Measurements from ENCODE around the gene MROH8.

The MROH8 gene

DNA sequence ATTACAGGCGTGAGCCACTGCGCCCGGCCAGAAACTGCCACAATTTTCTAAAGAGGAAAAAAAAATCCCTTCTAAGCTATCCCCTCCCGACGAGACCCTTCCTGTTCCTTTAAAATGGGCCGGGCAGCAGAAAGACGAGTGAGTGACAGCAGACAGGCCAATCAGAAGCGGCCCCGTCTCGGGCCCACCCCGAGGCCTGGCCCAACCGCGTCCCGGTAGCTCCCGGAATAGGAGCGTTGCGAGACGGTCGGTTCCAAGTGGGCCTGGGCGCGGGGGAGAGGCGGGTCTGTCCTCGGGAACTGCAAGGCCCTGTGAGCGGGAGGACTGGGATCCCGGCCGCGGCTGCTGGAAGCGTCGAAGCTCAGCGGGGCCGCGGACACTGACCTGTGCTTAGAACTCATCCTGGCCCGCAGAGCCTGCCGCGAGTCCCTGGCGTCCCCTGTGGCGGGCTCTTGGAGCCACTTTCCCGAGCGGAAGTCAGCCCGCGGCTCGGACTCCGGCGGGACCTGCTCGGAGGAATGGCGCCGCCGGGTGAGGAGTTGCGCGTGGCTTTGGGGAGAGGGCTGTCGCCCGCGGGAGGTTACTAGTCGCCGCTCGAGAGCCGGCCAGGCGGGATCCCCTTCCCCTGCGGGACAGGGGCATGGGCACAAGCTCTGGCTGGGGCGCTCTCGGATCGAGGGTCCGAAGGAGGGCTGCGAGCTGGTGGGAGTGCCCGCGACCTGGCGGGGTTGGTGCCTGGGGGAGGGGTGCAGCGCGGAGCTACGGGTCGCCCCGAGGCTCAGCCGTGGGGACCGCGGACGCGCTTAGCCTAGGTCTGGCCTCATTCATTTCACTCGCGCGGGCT lies at the start of gene MROH8, which contains the start of gene RPN2:
Gene MROH8 (minus strand): TSS at position 710 of the 844 bp plus-strand sequence.
Gene RPN2 (plus strand): TSS at position 492 of the 844 bp plus-strand sequence. CDS start 27 bp downstream, at position 519.
- peak; percentile 99 for ATAC-seq
- DNase-seq = peak; percentile 96

DNA sequence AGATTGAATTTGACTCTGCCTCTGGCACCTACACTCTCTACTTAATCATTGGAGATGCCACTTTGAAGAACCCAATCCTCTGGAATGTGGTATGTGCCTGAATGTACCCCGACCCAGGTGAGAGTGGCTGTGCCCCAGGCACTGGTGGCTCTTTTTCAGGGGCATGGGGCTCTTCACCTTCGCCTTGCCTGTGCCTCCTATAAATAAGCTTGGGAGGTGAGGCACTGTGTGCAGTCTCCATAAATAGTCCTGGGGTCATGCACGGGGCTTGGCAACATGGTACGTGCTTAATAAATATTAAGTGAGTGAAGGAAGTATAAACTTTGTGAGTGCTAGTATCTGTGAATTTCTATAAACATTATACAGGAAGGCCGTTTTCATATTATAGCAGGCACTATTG lies 49.3 kb upstream of the MROH8 start:
- ATAC-seq = no peak
- no peak for DNase-seq

DNA sequence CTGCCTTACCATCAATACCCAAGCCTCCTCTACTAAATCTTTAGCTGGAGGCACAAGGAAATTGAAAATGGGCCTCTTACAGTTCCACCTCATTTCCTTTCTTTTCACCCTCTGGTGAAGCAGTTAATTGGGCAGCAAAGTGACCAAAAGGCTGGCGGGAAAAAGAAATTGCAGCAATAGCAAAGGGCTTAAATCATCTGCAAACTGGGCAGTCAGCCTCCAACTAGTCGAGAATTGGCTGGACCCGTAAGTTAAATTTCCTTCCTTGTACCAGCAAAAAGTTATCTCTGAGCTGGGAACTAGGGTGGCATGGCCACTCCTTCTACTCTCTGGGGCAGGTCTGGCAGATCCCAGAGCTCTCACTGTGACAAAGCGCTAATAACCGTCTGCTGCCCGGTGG lies 48.7 kb upstream of the MROH8 start:
- DNase-seq = no peak
- ATAC-seq = no peak

DNA sequence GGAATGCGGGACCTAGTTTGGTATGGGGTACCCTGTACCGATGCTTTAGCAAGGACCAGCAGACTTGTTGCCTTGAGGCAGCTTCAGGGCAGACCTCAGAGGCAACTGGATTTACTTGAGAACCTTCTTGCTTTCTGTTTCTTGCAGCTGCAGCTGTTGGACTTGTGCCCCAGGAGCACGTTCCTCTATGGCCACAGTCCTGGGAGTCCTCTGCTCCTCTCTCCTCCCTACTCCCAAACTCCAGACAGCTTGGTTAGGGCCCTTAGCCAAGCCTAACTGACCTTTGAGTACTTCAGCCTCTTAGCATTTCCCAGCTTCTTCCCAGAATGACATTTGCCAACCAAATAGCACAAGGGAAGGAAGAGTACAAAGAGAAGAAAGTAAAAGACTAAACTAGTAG lies 47.5 kb upstream of the MROH8 start:
- DNase-seq = no peak
- no peak for ATAC-seq

DNA sequence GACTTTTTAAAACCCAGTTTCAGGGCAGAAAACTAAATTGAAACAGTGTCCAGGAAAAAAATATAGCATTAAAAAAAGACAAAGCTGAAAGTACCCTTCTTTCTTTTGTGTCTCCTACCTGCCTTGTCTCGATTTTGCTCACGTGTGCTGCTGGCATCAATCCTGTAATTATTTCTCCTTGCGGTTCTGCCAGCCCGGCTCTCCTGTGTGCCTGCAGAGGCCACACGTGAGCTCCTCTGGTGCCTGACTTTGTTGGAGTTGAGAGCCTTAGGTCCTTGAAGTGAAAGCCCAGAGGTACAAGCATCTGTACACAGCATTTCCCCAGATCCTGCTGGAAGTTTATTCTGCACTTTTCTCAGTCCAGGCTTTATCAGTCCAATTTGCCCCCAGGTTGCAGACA lies 45.8 kb upstream of the MROH8 start:
- no peak for DNase-seq
- ATAC-seq = no peak

DNA sequence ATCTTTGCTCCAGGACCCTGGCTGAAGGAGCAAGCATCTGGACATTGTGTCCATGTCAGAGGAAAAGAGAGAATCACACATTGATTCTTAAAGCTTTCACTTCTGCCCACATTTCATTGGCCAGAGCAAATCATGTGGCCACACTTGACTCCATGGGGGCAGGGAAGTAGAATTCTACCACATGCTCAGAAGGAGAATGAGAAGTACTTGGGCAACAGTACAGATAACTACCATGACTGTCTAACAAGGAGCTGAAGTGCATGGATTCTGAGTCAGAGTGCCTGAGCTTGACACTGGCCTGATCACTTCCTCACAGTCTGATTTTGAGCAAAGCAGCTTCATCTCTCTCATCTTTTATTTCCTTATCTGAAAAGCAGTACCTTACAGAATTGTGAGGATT lies 43.7 kb upstream of the MROH8 start:
- no peak for DNase-seq
- no peak for ATAC-seq

DNA sequence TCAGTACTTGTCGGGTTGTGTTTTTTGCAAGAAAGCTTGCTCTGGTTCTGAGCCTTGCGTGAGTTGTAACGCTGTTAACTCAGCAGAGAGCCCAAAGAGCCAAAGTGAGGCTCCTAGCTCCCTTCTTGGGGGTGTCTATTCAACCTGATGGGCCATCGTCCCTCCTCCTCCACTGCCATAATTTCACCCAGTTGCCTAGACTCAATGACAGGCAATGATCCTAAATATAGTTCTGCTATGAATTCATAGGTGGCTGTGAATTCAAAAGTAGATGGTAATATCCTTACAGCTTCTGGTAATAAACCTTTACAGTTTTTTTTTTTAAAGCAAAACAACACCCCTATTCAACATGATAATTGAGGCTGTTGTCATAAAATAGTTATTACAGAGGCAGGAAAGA lies 42.7 kb upstream of the MROH8 start:
- DNase-seq (no peak), ATAC-seq (no peak)

DNA sequence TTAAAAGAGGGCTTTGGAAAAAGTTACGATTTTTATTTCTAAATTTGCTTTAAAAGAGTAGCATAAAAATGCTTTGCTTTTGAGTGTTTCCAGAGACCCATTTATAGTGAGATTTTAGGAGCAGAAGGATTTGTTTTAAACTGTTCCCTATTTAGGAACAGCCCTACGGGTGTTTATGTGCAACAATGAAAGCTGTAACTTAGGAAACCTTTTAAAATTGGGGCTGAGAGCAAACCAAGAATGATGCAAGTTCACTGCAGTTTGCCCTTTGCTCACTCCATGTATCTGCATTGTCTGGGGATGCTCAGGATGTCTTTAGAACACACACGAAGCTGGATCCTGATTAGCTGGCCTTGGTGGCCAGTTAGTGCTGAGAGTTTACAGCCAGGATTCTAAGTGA lies 41.4 kb upstream of the MROH8 start:
- ATAC-seq (no peak), DNase-seq (no peak)

DNA sequence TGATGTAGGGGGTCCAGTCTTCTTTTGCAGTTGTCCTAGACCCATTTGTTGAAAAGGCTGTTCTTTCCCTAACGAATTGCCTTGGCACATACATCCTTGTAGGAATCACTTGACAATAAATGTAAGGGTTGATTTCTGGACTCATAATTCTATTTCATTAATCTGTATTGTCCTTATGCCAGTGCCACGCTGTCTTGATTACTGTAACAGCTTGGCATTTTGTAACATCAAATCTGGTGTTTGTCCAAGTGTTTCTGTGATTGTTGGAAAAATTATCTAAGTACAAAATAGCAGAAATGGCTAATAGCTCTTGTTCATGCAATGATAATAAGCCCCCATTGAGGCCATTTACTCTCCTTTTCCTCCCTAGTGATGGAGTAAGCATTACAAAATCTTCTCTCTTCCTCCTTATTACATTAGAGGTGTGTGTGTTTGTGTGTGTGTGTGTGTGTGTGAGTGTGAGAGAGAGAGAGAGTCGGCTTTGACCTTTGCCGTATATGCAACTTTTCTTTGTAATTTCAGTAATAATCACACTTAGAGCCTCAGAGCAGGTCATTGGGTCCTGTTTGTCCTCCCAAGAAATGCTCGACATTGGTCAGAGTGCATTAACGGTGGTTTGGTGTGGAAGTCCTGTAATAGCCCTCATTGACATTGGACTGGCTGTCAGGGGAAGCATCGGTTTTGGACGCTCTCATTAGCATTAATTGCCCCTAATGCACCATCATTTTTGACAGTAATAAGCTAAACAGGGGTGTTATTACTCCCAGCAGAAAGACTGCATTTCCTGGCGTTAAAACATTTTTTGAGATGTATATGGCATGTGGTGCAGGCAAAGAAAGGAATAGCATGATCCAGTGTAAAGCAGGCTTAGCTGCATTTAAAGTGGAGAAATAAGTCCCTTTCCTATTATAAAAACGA lies 40.7 kb upstream of the MROH8 start:
- DNase-seq = no peak
- ATAC-seq = no peak

DNA sequence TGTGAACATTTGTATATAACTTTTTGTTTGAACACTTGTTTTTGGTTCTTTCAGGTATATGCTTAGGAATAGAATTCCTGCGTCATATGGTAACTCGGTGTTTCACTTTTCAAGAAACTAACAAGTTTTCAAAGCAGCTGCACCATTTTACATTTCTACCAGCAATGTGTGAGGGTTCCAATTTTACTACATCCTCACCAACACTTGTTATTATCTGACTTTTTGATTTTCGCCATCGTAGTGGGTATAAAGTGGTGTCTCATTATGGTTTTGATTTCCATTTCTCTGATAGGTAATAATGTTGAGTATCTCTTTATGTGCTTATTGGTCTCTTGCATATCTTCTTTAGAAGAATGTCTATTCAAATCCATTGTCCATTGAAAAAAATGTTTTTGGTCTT lies 39.6 kb upstream of the MROH8 start:
- DNase-seq (no peak), ATAC-seq (no peak)

DNA sequence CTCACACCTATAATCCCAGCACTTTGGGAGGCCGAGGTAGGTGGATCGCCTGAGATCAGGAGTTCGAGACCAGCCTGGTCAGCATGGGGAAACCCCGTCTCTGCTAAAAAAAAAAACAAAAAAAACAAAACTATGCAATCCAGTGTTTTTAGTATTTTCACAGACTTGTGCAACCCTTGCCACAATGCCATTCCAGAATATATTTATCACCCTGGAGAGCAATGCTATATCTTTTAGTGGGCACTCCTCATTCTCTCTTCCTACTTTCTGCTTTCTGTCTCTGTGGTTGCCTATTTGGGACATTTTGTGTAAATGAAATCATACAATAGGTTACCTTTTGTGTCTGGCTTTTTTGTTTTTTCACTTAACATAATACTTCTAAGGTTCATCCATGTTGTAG lies 39.1 kb upstream of the MROH8 start:
- no peak for DNase-seq
- no peak for ATAC-seq

DNA sequence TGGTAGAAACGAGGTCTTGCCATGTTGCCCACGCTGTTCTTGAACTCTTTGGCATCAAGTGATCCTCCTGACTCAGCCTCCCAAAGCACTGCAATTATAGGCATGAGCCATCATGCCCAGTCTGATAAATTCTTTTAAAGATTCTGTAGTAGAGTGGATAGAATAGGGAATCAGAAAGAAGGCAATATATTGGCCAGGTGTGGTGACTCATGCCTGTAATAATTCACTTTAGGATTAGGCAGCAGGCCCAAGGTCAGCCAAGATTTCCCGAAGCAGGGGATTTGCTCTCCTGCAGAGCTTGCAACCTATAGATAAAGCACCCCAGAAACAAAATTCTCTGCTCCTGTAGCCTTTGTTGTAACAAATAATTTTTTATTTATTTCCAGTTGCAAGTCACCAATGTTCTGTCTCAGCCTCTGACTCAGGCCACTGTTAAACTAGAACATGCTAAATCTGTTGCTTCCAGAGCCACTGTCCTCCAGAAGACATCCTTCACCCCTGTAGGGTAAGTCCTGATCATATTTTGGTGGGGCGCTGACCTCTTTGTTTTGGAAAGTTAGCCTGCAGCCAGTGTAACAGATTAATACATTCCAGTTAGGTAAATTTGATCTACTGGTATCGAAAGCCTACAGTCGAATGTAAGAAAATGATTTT lies 30.4 kb upstream of the MROH8 start:
- DNase-seq (no peak), ATAC-seq (no peak)

DNA sequence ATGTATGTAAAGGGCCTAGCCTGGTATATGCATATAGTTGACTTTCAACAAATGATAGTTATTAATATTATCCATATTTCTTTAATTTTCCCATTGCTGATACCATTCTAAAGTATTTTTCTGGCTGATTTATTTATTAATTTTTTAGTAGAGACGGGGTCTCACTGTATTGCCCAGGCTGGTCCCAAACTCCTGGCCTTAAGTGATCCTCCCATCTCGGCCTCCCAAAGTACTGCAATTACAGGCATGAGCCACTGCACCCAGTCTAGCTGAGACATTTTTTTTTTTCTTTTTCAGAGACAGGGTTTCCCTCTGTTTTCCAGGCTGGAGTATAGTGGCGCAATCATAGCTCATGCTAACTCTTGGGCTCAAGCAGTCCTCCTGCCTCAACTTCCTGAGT lies 29.8 kb upstream of the MROH8 start:
- no peak for ATAC-seq
- no peak for DNase-seq

DNA sequence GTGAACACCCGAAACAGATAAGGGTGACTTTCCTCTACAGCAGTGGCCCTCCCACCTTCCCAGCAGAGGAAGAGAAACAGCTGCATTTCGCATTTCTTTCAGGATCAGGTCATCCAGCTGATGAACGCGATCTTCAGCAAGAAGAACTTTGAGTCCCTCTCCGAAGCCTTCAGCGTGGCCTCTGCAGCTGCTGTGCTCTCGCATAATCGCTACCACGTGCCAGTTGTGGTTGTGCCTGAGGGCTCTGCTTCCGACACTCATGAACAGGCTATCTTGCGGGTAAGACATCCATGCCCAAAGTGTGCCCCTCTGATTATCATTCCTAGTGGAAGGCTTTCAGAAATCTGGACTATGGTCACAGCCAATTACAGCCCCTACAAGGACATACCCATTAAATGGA lies 27.8 kb upstream of the MROH8 start:
- ATAC-seq (no peak), DNase-seq (no peak)

DNA sequence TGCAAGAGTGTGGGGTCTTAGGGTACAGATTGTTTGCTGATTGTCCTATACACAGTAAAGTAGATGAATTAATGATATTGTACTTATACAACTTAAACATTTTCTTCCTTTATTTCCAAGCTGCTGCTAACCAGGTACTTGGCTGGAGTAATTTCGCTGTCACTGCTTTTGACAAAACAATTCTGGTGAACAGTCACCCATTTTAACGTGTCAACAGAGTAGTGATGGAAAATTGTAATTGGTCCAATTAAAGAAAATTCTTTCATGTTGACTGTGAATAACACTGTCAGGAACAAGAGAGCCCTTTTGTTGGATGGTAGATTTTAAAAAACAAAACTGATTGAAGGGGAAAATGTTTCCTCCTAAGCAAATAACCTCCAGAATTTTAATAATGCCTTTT lies 26.4 kb upstream of the MROH8 start:
- no peak for DNase-seq
- no peak for ATAC-seq

DNA sequence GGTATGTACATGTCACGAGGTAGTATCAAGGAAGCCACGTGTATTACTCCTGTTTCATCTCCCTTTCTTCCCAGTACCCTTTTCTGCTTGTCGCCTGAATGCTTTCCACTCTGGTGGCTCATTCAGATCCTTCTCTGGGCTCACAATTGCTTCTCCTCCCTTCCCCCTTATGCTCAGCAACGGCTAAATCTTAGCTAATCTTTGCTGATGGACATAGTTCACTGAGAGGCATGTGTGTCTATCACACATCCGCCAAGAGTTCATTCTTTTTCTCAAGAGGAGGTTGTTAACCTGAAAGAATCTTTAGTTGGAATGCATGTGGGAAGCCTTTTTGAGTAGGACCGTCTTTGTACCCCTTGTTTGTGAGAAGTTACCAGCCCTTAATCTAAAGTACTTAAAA lies 25.8 kb upstream of the MROH8 start:
- no peak for DNase-seq
- no peak for ATAC-seq

DNA sequence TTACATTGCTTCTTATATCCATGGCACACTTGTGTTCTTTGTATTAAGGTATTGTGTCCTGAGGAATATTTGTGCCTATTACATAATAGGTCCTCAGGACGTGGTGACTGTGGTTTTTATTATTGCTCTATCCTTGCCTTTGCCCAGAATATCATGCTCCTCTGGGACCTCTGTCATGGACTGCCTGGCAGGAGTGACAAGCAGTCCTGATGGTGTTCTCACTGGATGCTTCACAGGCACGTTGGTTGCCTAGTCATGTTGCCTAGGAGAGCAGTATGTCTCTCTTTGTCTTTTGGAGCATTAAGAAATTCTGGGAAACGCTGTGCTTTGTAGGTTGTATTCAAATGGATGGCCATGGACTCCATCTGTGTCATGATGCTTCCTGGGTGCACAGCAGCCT lies 24.7 kb upstream of the MROH8 start:
- DNase-seq (no peak), ATAC-seq (no peak)

DNA sequence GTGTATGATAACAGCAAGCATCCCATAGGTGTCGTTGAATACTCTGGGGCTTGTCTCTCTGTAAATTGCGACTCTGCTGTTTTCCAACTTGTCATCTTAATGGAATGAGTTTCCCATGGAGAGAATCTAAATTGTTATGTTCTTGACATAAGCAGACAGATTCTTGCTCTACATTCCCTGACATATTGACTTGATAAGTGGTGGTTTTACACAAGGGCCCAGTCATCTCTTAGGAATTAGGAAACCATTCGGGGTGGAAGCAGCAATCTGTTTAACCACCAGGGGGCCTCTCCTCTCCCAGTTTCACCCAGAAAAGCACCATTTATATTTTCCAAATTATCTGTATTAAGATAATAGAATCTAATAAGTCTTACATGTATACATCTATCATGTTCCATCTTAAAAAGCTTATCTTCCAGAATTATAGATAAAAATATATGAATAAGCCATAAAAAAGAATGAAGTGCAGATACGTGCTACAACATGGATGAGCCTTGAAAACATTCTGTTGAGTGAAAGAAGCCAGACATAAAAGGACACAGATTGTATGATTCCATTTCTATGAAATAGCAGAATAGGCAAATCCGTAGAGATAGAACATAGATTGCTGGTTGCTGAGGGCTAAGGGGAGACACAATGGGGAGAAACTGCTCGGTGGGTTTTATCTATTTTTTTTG lies 23.1 kb upstream of the MROH8 start:
- ATAC-seq = no peak
- peak; percentile 21 for DNase-seq

DNA sequence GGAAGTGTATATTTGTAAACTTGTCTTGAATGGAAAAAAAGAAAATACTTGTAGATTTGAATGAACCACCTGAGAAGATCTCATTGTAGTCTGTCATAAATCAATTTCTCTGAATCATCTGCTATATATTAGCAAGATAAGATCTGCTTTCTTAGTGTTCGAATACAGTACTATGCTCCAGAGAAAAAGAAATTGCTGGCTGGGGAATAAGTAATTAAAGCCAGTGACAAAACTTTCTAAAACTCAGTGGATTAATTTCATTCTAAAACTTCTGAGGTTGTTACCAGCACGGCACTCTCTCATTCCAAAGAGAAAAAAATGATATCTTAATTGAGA lies 22.4 kb upstream of the MROH8 start:
- ATAC-seq (no peak), DNase-seq (no peak)

DNA sequence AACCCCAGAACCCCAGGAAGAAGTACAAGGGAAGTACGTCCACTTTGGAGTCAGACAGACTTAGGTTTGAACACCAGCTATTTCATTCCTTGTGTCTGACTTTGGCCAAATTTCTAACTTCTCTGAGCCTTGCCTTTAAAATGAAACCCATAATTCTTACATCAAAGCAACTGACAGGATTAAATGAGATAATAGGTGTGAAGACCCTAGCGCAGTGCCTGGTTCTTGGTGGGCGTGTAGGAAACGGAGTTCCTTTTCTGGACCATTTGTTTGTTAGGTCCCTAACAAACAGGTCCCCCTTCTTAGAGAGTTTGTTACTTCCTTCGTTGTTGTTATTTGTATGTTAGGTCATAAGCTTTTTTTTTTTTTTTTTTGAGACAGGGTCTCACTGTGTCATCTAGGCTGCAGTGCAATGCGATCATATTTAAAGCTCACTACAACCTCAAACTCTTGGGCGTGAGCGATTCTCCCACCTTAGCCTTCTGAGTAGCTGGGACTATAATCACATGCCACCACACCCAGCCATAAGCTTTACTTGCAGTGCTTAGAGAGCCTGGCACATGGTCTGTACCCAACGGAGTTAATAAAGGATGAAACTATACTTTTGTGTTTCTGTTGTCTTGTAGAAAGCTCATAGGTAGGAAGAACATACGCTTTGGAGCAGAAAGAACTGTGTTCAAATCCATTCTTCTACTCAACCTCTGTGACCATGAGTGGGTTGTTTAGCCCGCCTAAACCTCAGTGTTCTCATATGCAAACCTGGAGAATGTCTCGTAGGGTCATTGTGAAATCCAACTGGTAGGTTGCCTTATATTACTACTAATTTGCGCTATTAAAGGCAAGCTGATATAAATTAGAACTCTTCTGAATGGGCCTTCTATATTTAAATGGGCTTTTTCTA lies 21.8 kb upstream of the MROH8 start:
- no peak for ATAC-seq

DNA sequence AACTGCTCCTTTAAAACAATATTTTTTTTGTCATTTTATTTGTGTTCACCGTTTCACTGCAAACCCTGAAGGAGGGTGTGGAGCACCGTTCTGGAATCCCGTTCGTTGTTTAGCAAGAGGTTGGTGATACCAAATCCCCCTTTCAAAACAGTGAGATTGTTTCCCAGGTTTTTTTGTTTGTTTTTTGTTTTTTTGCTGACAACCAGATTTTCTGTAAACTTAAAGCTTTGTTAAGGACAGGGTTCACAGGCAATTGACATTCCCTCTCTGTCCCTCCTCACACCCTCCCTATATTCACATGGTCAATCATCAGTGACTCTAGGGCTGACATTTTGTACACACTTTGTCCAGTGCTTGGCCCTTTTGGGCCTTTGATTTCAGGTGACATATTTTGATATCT lies 21.0 kb upstream of the MROH8 start:
- no peak for ATAC-seq

More for the DNA sequence above, 21.8 kb upstream of the MROH8 start:
- no peak for DNase-seq

More for the DNA sequence above, 21.0 kb upstream of the MROH8 start:
- DNase-seq = no peak

Data from stimulated activated naive CD8-positive, alpha-beta T cell treated with anti-CD3 and anti-CD28 coated beads, Interleukin-15, Interleukin-2, amounts not matched to agents 100 U/mL and 50 U/mL, for 24 hours (primary cell).